H1 (cell line): ENCODE data around the gene LCN6. TPM values are rescaled to one million over a fixed set of nuclear protein-coding genes. Genes with fewer than 3 reads are reported as not detected.

Source experiments
- CTCF ChIA-PET: fragments of 300-600 bp; sonication (Branson Sonifier 250); formaldehyde crosslinking; loops from one replicate; lab custom pipeline; 2021; ENCODE audit not compliant: partially characterized antibody; lab: Charles Lee
- POLR2A ChIA-PET: fragments of 300-600 bp; sonication (Branson Sonifier 250); formaldehyde crosslinking; loops from one replicate; lab custom pipeline; 2021; ENCODE audit warnings: inconsistent platforms; ENCODE audit not compliant: partially characterized antibody; lab: Charles Lee
- DNase-seq, 2 experiments: peaks; one replicate each; pipeline versions ENCODE4 v3.0.0 to v3.0.0-alpha.2; 2010 to 2022; ENCODE audit warnings: low spot score in 2 of 2, low read depth in 1 of 2, mixed read lengths in 1 of 2
- FAIRE-seq: peaks from 2 replicates; lab custom pipeline; 2011; peaks lifted over from hg19 to GRCh38; lab: Jason Lieb, UNC
- H2AFZ ChIP-seq: 2 replicates; pipeline ENCODE4 v1.8.1; 2012; ENCODE audit warnings: low read length, inconsistent platforms
- H2AK5ac ChIP-seq: 2 replicates; pipeline ENCODE4 v1.6.1; 2013; ENCODE audit warnings: low read depth, low read length
- H2BK120ac ChIP-seq: replicated peaks from 2 replicates; pipeline ENCODE3; 2013; ENCODE audit warnings: low read depth, low read length, inconsistent platforms
- H2BK12ac ChIP-seq: 2 replicates; pipeline ENCODE4 v1.6.1; 2013; ENCODE audit warnings: low read depth, low read length
- H2BK15ac ChIP-seq: 2 replicates; pipeline ENCODE4 v1.6.1; 2013; ENCODE audit warnings: low read length
- H2BK20ac ChIP-seq: 2 replicates; pipeline ENCODE4 v1.6.1; 2013; ENCODE audit warnings: low read length
- H2BK5ac ChIP-seq: 2 replicates; pipeline ENCODE4 v1.6.1; 2013; ENCODE audit warnings: low read depth, low read length
- H3K14ac ChIP-seq: 2 replicates; pipeline ENCODE4 v1.6.1; 2013; ENCODE audit warnings: inconsistent platforms; ENCODE audit not compliant: insufficient read length
- H3K18ac ChIP-seq: 2 replicates; pipeline ENCODE4 v1.6.1; 2013; ENCODE audit warnings: low read length; ENCODE audit errors: extremely low read depth
- H3K23ac ChIP-seq: 2 replicates; pipeline ENCODE4 v1.6.1; 2013; ENCODE audit warnings: inconsistent platforms; ENCODE audit not compliant: insufficient read length
- H3K23me2 ChIP-seq: 2 replicates; pipeline ENCODE4 v1.6.1; 2013; ENCODE audit warnings: low read depth, low read length
- H3K27ac ChIP-seq: 2 replicates; pipeline ENCODE4 v1.6.1; 2011; ENCODE audit warnings: low read depth, low read length, inconsistent platforms
- H3K27me3 ChIP-seq, 4 experiments: replicated peaks in 1 of 4; 1 replicate in 1 of 4; 2 replicates in 3 of 4; pipeline versions ENCODE4 v1.6.1 to v1.8.1; 2011 to 2013; ENCODE audit warnings: low read length in 3 of 4, mild to moderate bottlenecking in 3 of 4, inconsistent platforms in 2 of 4, mixed read lengths in 2 of 4, moderate library complexity in 1 of 4; ENCODE audit not compliant: control insufficient read depth in 3 of 4, insufficient read depth in 3 of 4; ENCODE audit errors: extremely low read depth in 1 of 4
- H3K36me3 ChIP-seq, 4 experiments: 2 replicates each; pipeline versions ENCODE4 v1.6.1 to v1.8.1; 2011 to 2013; ENCODE audit warnings: mild to moderate bottlenecking in 4 of 4, low read length in 3 of 4, moderate library complexity in 2 of 4, control low read depth in 1 of 4, inconsistent platforms in 1 of 4; ENCODE audit not compliant: insufficient read depth in 4 of 4, control insufficient read depth in 2 of 4
- H3K4ac ChIP-seq: replicated peaks from 2 replicates; pipeline ENCODE3; 2013; ENCODE audit warnings: low read length, low read depth, mixed read lengths, inconsistent platforms; ENCODE audit not compliant: insufficient read length
- H3K4me1 ChIP-seq, 4 experiments: replicated peaks in 1 of 4; 1 replicate in 1 of 4; 2 replicates in 3 of 4; pipeline versions ENCODE4 v1.6.1 to v1.8.1; 2011 to 2013; ENCODE audit warnings: low read length in 3 of 4, inconsistent platforms in 2 of 4, mixed read lengths in 1 of 4; ENCODE audit not compliant: insufficient read depth in 4 of 4, control insufficient read depth in 3 of 4
- H3K4me2 ChIP-seq, 2 experiments: 2 replicates each; pipeline versions ENCODE4 v1.6.1 to v1.8.1; 2011 to 2013; ENCODE audit warnings: low read depth in 2 of 2, low read length in 2 of 2, control low read depth in 1 of 2, inconsistent platforms in 1 of 2, mild to moderate bottlenecking in 1 of 2; ENCODE audit not compliant: insufficient read depth in 1 of 2
- H3K4me3 ChIP-seq, 4 experiments: fragments of 200-600, 300-600 bp in 1 of 4; sonication (generic), shearing (Covaris generic), sonication (Bioruptor Twin) in 1 of 4; 2 replicates each; pipeline versions ENCODE4 v1.5.1 to v1.8.1; 2011 to 2016; ENCODE audit warnings: low read length in 4 of 4, low read depth in 3 of 4, control low read depth in 2 of 4, inconsistent platforms in 2 of 4, mild to moderate bottlenecking in 2 of 4, mixed read lengths in 1 of 4, moderate library complexity in 1 of 4; ENCODE audit not compliant: insufficient read depth in 2 of 4; ENCODE audit errors: extremely low read depth in 1 of 4
- H3K56ac ChIP-seq: replicated peaks from 2 replicates; pipeline ENCODE3; 2013; ENCODE audit warnings: low read depth, mild to moderate bottlenecking, mixed read lengths, low read length, inconsistent platforms; ENCODE audit not compliant: insufficient read length
- H3K79me1 ChIP-seq: 2 replicates; pipeline ENCODE4 v1.6.1; 2013; ENCODE audit warnings: low read depth, low read length, control low read depth
- H3K79me2 ChIP-seq, 2 experiments: 2 replicates each; pipeline versions ENCODE4 v1.6.1 to v1.8.1; 2012 to 2013; ENCODE audit warnings: low read length in 2 of 2, mild to moderate bottlenecking in 2 of 2, inconsistent platforms in 1 of 2; ENCODE audit not compliant: insufficient read depth in 2 of 2, control insufficient read depth in 1 of 2
- H3K9ac ChIP-seq, 4 experiments: replicated peaks in 1 of 4; 1 replicate in 1 of 4; 2 replicates in 3 of 4; pipeline versions ENCODE4 v1.6.1 to v1.8.1; 2011 to 2013; ENCODE audit warnings: low read depth in 3 of 4, low read length in 3 of 4, control low read depth in 2 of 4, mild to moderate bottlenecking in 2 of 4, moderate library complexity in 2 of 4, inconsistent platforms in 1 of 4; ENCODE audit errors: extremely low read depth in 1 of 4
- H3K9me3 ChIP-seq, 2 experiments: 2 replicates each; pipeline versions ENCODE4 v1.6.1 to v1.8.1; 2012 to 2013; ENCODE audit warnings: mild to moderate bottlenecking in 2 of 2, moderate library complexity in 2 of 2, control low read depth in 1 of 2, inconsistent platforms in 1 of 2, low read depth in 1 of 2, low read length in 1 of 2, mixed read lengths in 1 of 2; ENCODE audit not compliant: insufficient read depth in 2 of 2
- H4K20me1 ChIP-seq, 2 experiments: replicated peaks in 1 of 2; 2 replicates each; pipeline versions ENCODE3 to v1.8.1; 2011 to 2013; ENCODE audit warnings: inconsistent platforms in 2 of 2, low read length in 2 of 2, mild to moderate bottlenecking in 1 of 2; ENCODE audit not compliant: insufficient read depth in 2 of 2, control insufficient read depth in 1 of 2
- H4K5ac ChIP-seq: 2 replicates; pipeline ENCODE4 v1.6.1; 2013; ENCODE audit warnings: low read length, low read depth, mixed read lengths, inconsistent platforms; ENCODE audit not compliant: insufficient read length
- H4K8ac ChIP-seq: 2 replicates; pipeline ENCODE4 v1.8.0; 2013; ENCODE audit warnings: mild to moderate bottlenecking, moderate library complexity, low read length, inconsistent platforms; ENCODE audit not compliant: insufficient read depth; ENCODE audit errors: extremely low read depth
- H4K91ac ChIP-seq: replicated peaks from 2 replicates; pipeline ENCODE3; 2013; ENCODE audit warnings: low read length, mixed read lengths, inconsistent platforms; ENCODE audit not compliant: insufficient read length
- CHD1 ChIP-seq: IDR thresholded peaks from 2 replicates; pipeline ENCODE4 v1.6.1; 2012; ENCODE audit warnings: low read depth, low read length, improper control_type of control experiment
- EGR1 ChIP-seq: IDR thresholded peaks from 2 replicates; pipeline ENCODE4 v1.6.1; 2011; ENCODE audit warnings: low read depth, low read length, borderline replicate concordance
- EP300 ChIP-seq, 2 experiments: IDR thresholded peaks; 1 replicate in 1 of 2; 2 replicates in 1 of 2; pipeline ENCODE4 v1.6.1; 2011 to 2012; ENCODE audit warnings: low read depth in 2 of 2, low read length in 2 of 2, mild to moderate bottlenecking in 2 of 2, borderline replicate concordance in 1 of 2, inconsistent platforms in 1 of 2, moderate library complexity in 1 of 2
- JUN ChIP-seq: IDR thresholded peaks from 2 replicates; pipeline ENCODE4 v1.6.1; 2011; ENCODE audit warnings: low read depth, mild to moderate bottlenecking, improper control_type of control experiment, low read length
- KDM1A ChIP-seq: fragments of 200-600, 300-600 bp; sonication (generic); IDR thresholded peaks from 2 replicates; pipeline ENCODE4 v1.7.1; 2016; ENCODE audit warnings: mild to moderate bottlenecking, low read length, borderline replicate concordance
- NRF1 ChIP-seq: IDR thresholded peaks from 2 replicates; pipeline ENCODE4 v1.6.1; 2011; ENCODE audit warnings: mild to moderate bottlenecking, low read depth, low read length, improper control_type of control experiment
- PHF8 ChIP-seq: fragments of 200-600 bp; sonication (generic); conservative IDR thresholded peaks from 2 replicates; pipeline ENCODE4 v1.7.1; 2012; ENCODE audit warnings: low read depth, mild to moderate bottlenecking, inconsistent platforms, low read length, moderate library complexity
- RBBP5 ChIP-seq: IDR thresholded peaks from 2 replicates; pipeline ENCODE4 v1.7.1; 2012; ENCODE audit warnings: low read depth, mild to moderate bottlenecking, inconsistent platforms, low read length, moderate library complexity, borderline replicate concordance
- SIN3A ChIP-seq, 2 experiments: IDR thresholded peaks in 1 of 2; conservative IDR thresholded peaks in 1 of 2; 2 replicates each; pipeline ENCODE4 v1.6.1; 2011 to 2012; ENCODE audit warnings: low read length in 2 of 2, improper control_type of control experiment in 1 of 2, low read depth in 1 of 2, mild to moderate bottlenecking in 1 of 2
- SIRT6 ChIP-seq: IDR thresholded peaks from one replicate; pipeline ENCODE4 v1.7.1; 2012; ENCODE audit warnings: low read length, inconsistent platforms
- SUZ12 ChIP-seq: fragments of 200-600 bp; sonication (generic); IDR thresholded peaks from 2 replicates; pipeline ENCODE4 v1.6.1; 2012; ENCODE audit warnings: mild to moderate bottlenecking, inconsistent platforms, low read length, moderate library complexity, mixed read lengths
- WGBS, 2 experiments: shearing (Covaris generic) in 1 of 2; methylation state at CpG; one replicate each; pipeline versions ENCODE4 v1.1.6 to v1.1.7; 2013 to 2015; ENCODE audit warnings: low lambda C conversion rate in 2 of 2, mixed read lengths in 2 of 2, inconsistent platforms in 1 of 2, low coverage in 1 of 2, missing lambda C conversion rate in 1 of 2; ENCODE audit not compliant: insufficient replicate concordance in 2 of 2, insufficient coverage in 1 of 2, insufficient read length in 1 of 2; ENCODE audit errors: extremely low coverage in 1 of 2, missing lambda C conversion rate in 1 of 2; 5-methylcytosine and 5-hydroxymethylcytosine counted together
- polyA plus RNA-seq, 7 experiments: library from polyadenylated mRNA; depleted of rRNA in 3 of 7; stranded (reverse) in 5 of 7; unstranded in 2 of 7; fragments of >200 nt in 5 of 7; fragments of 200-250 nt in 2 of 7; gene quantifications; 1 replicate in 5 of 7; 2 replicates in 1 of 7; 4 replicates in 1 of 7; pipeline versions ENCODE4 v1.2.1 to v1.2.3, GENCODE V29; 2011 to 2013; ENCODE audit warnings: missing spikeins in 2 of 7, mixed read lengths in 2 of 7
- total RNA-seq: library from RNA; stranded (reverse); fragmentation: NEBNext Ultra II Directional; extraction: Animal tissue kit (Norgen Biotek cat#: 25700); gene quantifications from 2 replicates; pipeline ENCODE4 v1.2.1, GENCODE V29; 2021
- TF ChIP-seq, protein P1 (sequence below): IDR thresholded peaks from 2 replicates; pipeline ENCODE4 v1.6.1; 2012; ENCODE audit warnings: low read length, inconsistent platforms

Gene LCN6
- total and polyA plus RNA-seq, 2 of the 8 experiments (the other 6 are each of a cell fraction or from before 2014, with no cell fraction given), result not detected

DNA sequence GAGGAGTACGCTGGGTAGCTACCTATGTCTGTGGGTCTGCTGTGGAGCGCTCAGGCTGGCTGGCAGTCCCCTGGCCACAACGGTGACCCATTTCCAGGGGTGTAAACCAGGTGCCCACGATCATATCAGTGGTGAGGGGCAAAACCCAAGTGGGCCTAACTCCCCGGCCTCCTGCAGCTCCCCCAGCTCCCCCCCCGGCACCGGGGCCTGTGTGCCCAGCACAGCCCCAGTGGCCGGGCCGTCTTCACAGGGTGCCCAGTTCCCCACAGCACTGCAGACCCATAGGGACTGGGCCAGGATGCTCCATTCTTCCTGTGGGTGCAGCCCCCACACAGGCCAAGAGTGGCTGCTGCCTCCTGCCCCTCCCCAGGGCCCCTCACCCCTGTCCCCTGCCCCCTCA lies 10.7 kb upstream of the LCN6 start:
- no peak for FAIRE-seq
- Histone ChIP-seq H4K5ac (no peak overlapping the region), H4K8ac (no peak overlapping the region), H3K23ac (no peak overlapping the region), H3K14ac (no peak overlapping the region), H3K4me2 (no peak overlapping the region), H3K27me3 (no peaks in the 10 kb centered on the region; a peak in 2 of 7 replicates), H2BK20ac (no peak overlapping the region), H3K36me3 (no peaks in the 10 kb centered on the region), H3K9me3 (peaks cover 0 to 6% of the 10 kb centered on the region in 2 experiments; a peak in 1 of 4 replicates), H2AK5ac (no peak overlapping the region), H2BK12ac (no peak overlapping the region), H3K4me3 (no peak overlapping the region), H3K23me2 (no peaks in the 10 kb centered on the region; the same call in 1 of the 2 replicates), H3K56ac (no peak overlapping the region), H4K91ac (no peak overlapping the region), H3K27ac (no peak overlapping the region), H2BK5ac (no peak overlapping the region), H3K18ac (no peak overlapping the region), H2BK15ac (no peak overlapping the region), H3K4ac (no peak overlapping the region), H2AFZ (no peak overlapping the region), H4K20me1 (no peaks in the 10 kb centered on the region), H3K4me1 (peaks cover 0 to 13% (median 6%) of the 10 kb centered on the region in 4 experiments; a peak in 4 of 7 replicates), H3K79me1 (no peaks in the 10 kb centered on the region), H3K79me2 (no peaks in the 10 kb centered on the region), H2BK120ac (no peak overlapping the region), H3K9ac (no peak overlapping the region)
- 83% methylated on average over 9 of the region's 9 CpGs; no CpG with 5 or more reads in 1 of the 2 experiments for WGBS, 2 experiments
- CTCF ChIA-PET, result interaction anchor here (0.6 to 5.1 kb wide), 14 partner anchors 12 to 270 kb away, joined by 3 to 42 read pairs (median 6); partner anchors contain the start of genes AJM1 and LCN10
- POLR2A ChIA-PET, result interaction anchor here (3.0 to 3.8 kb wide), 2 partner anchors 31 to 32 kb away, joined by 26 to 34 read pairs; no protein-coding TSS in a partner anchor
- DNase-seq, result no peak
- TF ChIP-seq JUN, result no peak
- TF ChIP-seq RBBP5, result no peak
- TF ChIP-seq SUZ12, result no peak
- TF ChIP-seq, protein P1, sequence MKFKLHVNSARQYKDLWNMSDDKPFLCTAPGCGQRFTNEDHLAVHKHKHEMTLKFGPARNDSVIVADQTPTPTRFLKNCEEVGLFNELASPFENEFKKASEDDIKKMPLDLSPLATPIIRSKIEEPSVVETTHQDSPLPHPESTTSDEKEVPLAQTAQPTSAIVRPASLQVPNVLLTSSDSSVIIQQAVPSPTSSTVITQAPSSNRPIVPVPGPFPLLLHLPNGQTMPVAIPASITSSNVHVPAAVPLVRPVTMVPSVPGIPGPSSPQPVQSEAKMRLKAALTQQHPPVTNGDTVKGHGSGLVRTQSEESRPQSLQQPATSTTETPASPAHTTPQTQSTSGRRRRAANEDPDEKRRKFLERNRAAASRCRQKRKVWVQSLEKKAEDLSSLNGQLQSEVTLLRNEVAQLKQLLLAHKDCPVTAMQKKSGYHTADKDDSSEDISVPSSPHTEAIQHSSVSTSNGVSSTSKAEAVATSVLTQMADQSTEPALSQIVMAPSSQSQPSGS, result no peak
- no peak for TF ChIP-seq CHD1
- TF ChIP-seq EGR1, result no peak
- no peak for TF ChIP-seq SIRT6
- no peak for TF ChIP-seq EP300 (IDR thresholded peaks at IDR 0.05; ENCODE audit: borderline replicate concordance in 1 of 2, low read depth in 2 of 2, low read length in 2 of 2)
- TF ChIP-seq PHF8, result no peak
- no peak for TF ChIP-seq KDM1A
- no peak for TF ChIP-seq NRF1
- no peak for TF ChIP-seq SIN3A (conservative IDR thresholded peaks at IDR 0.05 in 1 of 2, IDR thresholded peaks at IDR 0.05 in 1 of 2; ENCODE audit: low read depth in 1 of 2, low read length in 2 of 2)
